ENCODE measurements around the gene FAM184B.

Gene FAM184B

GRCh38 chr4:17690898-17691297, 90.5 kb downstream of the FAM184B start:
- Histone ChIP-seq H3K14ac (ENCODE audit: low read length) (no peak overlapping the region), H3K4me1 (ENCODE audit: control insufficient read depth in 2 of 2, insufficient read depth in 1 of 2, low read depth in 1 of 2, low read length in 2 of 2) (peaks cover 5% of the 10 kb centered on the region in 2 donors), H3K23ac (ENCODE audit: low read depth, low read length, poor library complexity) (no peak overlapping the region), H3K9me3 (replicated peaks in 1 of 2; ENCODE audit: control insufficient read depth in 2 of 2, insufficient read depth in 1 of 2, low read depth in 1 of 2, low read length in 2 of 2) (no peaks in the 10 kb centered on the region), H3K36me3 (replicated peaks in 1 of 2; ENCODE audit: control insufficient read depth in 2 of 2, insufficient read depth in 2 of 2, low read length in 2 of 2) (no peaks in the 10 kb centered on the region), H3K9ac (ENCODE audit: low read depth, low read length, poor library complexity) (no peak overlapping the region), H3K4ac (ENCODE audit: low read length) (no peak overlapping the region), H2BK15ac (ENCODE audit: low read length) (no peak overlapping the region), H2AK5ac (ENCODE audit: low read depth, low read length) (no peak overlapping the region), H2BK120ac (ENCODE audit: low read depth, low read length) (no peak overlapping the region), H3K27me3 (ENCODE audit: control insufficient read depth in 3 of 3, insufficient read depth in 3 of 3, low read depth in 1 of 3, low read length in 3 of 3) (no peaks in the 10 kb centered on the region), H4K8ac (ENCODE audit: low read depth, low read length) (no peak overlapping the region), H3K18ac (ENCODE audit: low read length) (no peak overlapping the region), H2BK5ac (ENCODE audit: low read length) (no peak overlapping the region), H3K4me3 (ENCODE audit: low read length in 2 of 2) (no peak overlapping the region), H2AFZ (ENCODE audit: low read length) (no peak overlapping the region), H3K27ac (replicated peaks; ENCODE audit: low read length) (no peak overlapping the region), H3K79me1 (ENCODE audit: low read depth, low read length) (no peaks in the 10 kb centered on the region), H3K4me2 (ENCODE audit: insufficient read depth, low read length, poor library complexity, severe bottlenecking) (no peak overlapping the region), H4K91ac (ENCODE audit: low read depth, low read length, poor library complexity) (no peak overlapping the region), H2BK12ac (ENCODE audit: low read length) (no peak overlapping the region)
- DNase-seq (ENCODE audit: low spot score), result no peak
- WGBS, 2 donors (ENCODE audit: extremely low coverage in 2 of 2, insufficient read length in 2 of 2, insufficient replicate concordance in 1 of 2), result no CpG with 5 or more reads among the region's 1 CpG

- Histone ChIP-seq H3K4ac (ENCODE audit: low read length) (no peak overlapping the region), H4K91ac (ENCODE audit: low read depth, low read length, poor library complexity) (no peak overlapping the region), H2BK120ac (ENCODE audit: low read depth, low read length) (no peak overlapping the region), H3K79me1 (ENCODE audit: low read depth, low read length) (no peaks in the 10 kb centered on the region), H2BK15ac (ENCODE audit: low read length) (no peak overlapping the region), H2AK5ac (ENCODE audit: low read depth, low read length) (no peak overlapping the region), H3K14ac (ENCODE audit: low read length) (no peak overlapping the region), H3K18ac (ENCODE audit: low read length) (no peak overlapping the region), H3K9me3 (replicated peaks in 1 of 2; ENCODE audit: control insufficient read depth in 2 of 2, insufficient read depth in 1 of 2, low read depth in 1 of 2, low read length in 2 of 2) (no peaks in the 10 kb centered on the region), H3K9ac (ENCODE audit: low read depth, low read length, poor library complexity) (no peak overlapping the region), H2BK12ac (ENCODE audit: low read length) (no peak overlapping the region), H3K4me3 (ENCODE audit: low read length in 2 of 2) (no peak overlapping the region), H3K4me2 (ENCODE audit: insufficient read depth, low read length, poor library complexity, severe bottlenecking) (no peak overlapping the region), H2BK5ac (ENCODE audit: low read length) (no peak overlapping the region), H3K27me3 (ENCODE audit: control insufficient read depth in 3 of 3, insufficient read depth in 3 of 3, low read depth in 1 of 3, low read length in 3 of 3) (no peaks in the 10 kb centered on the region), H4K8ac (ENCODE audit: low read depth, low read length) (no peak overlapping the region), H3K23ac (ENCODE audit: low read depth, low read length, poor library complexity) (no peak overlapping the region), H2AFZ (ENCODE audit: low read length) (no peak overlapping the region), H3K36me3 (replicated peaks in 1 of 2; ENCODE audit: control insufficient read depth in 2 of 2, insufficient read depth in 2 of 2, low read length in 2 of 2) (no peaks in the 10 kb centered on the region), H3K27ac (replicated peaks; ENCODE audit: low read length) (no peak overlapping the region), H3K4me1 (ENCODE audit: control insufficient read depth in 2 of 2, insufficient read depth in 1 of 2, low read depth in 1 of 2, low read length in 2 of 2) (peaks cover 5% of the 10 kb centered on the region in 2 donors)
- DNase-seq (ENCODE audit: low spot score), result no peak
- WGBS, 2 donors (ENCODE audit: extremely low coverage in 2 of 2, insufficient read length in 2 of 2, insufficient replicate concordance in 1 of 2), result no CpG with 5 or more reads among the region's 5 CpGs
These were observed 91.3 kb downstream of the FAM184B start for GRCh38 chr4:17690135-17690534.

- H3K18ac ChIP-seq (ENCODE audit: low read length), result no peak overlapping the region
- H3K36me3 ChIP-seq (replicated peaks in 1 of 2; ENCODE audit: control insufficient read depth in 2 of 2, insufficient read depth in 2 of 2, low read length in 2 of 2), result no peaks in the 10 kb centered on the region
- DNase-seq (ENCODE audit: low spot score), result peak; percentile 15
- no peak overlapping the region for H2BK5ac ChIP-seq (ENCODE audit: low read length)
- no peak overlapping the region for H2BK120ac ChIP-seq (ENCODE audit: low read depth, low read length)
- no peaks in the 10 kb centered on the region for H3K9me3 ChIP-seq (replicated peaks in 1 of 2; ENCODE audit: control insufficient read depth in 2 of 2, insufficient read depth in 1 of 2, low read depth in 1 of 2, low read length in 2 of 2)
- no peak overlapping the region for H3K23ac ChIP-seq (ENCODE audit: low read depth, low read length, poor library complexity)
- H3K4me1 ChIP-seq (ENCODE audit: control insufficient read depth in 2 of 2, insufficient read depth in 1 of 2, low read depth in 1 of 2, low read length in 2 of 2), result peaks cover 5% of the 10 kb centered on the region in 2 donors
- no peak overlapping the region for H3K4me2 ChIP-seq (ENCODE audit: insufficient read depth, low read length, poor library complexity, severe bottlenecking)
- H3K4ac ChIP-seq (ENCODE audit: low read length), result no peak overlapping the region
- peak overlapping the region; percentile 8 for H3K27ac ChIP-seq (replicated peaks; ENCODE audit: low read length)
- H3K27me3 ChIP-seq (ENCODE audit: control insufficient read depth in 3 of 3, insufficient read depth in 3 of 3, low read depth in 1 of 3, low read length in 3 of 3), result no peaks in the 10 kb centered on the region
- no CpG with 5 or more reads among the region's 9 CpGs for WGBS, 2 donors (ENCODE audit: extremely low coverage in 2 of 2, insufficient read length in 2 of 2, insufficient replicate concordance in 1 of 2)
- H3K4me3 ChIP-seq (ENCODE audit: low read length in 2 of 2), result peak overlapping the region in 1 of 2 donors; percentile 19
- H3K14ac ChIP-seq (ENCODE audit: low read length), result no peak overlapping the region
- H3K79me1 ChIP-seq (ENCODE audit: low read depth, low read length), result no peaks in the 10 kb centered on the region
- no peak overlapping the region for H3K9ac ChIP-seq (ENCODE audit: low read depth, low read length, poor library complexity)
- no peak overlapping the region for H2AK5ac ChIP-seq (ENCODE audit: low read depth, low read length)
- no peak overlapping the region for H4K91ac ChIP-seq (ENCODE audit: low read depth, low read length, poor library complexity)
- no peak overlapping the region for H4K8ac ChIP-seq (ENCODE audit: low read depth, low read length)
- no peak overlapping the region for H2BK15ac ChIP-seq (ENCODE audit: low read length)
- no peak overlapping the region for H2BK12ac ChIP-seq (ENCODE audit: low read length)
- peak overlapping the region; percentile 87 for H2AFZ ChIP-seq (ENCODE audit: low read length)
These were observed 93.4 kb downstream of the FAM184B start for GRCh38 chr4:17688011-17688441.

GRCh38 chr4:17687237-17687857, 94.1 kb downstream of the FAM184B start:
- Histone ChIP-seq H3K4me2 (ENCODE audit: insufficient read depth, low read length, poor library complexity, severe bottlenecking) (no peak overlapping the region), H3K27me3 (ENCODE audit: control insufficient read depth in 3 of 3, insufficient read depth in 3 of 3, low read depth in 1 of 3, low read length in 3 of 3) (no peaks in the 10 kb centered on the region), H3K9me3 (replicated peaks in 1 of 2; ENCODE audit: control insufficient read depth in 2 of 2, insufficient read depth in 1 of 2, low read depth in 1 of 2, low read length in 2 of 2) (no peaks in the 10 kb centered on the region), H2BK15ac (ENCODE audit: low read length) (no peak overlapping the region), H3K4ac (ENCODE audit: low read length) (no peak overlapping the region), H3K4me3 (ENCODE audit: low read length in 2 of 2) (no peak overlapping the region), H3K79me1 (ENCODE audit: low read depth, low read length) (no peaks in the 10 kb centered on the region), H2BK120ac (ENCODE audit: low read depth, low read length) (no peak overlapping the region), H3K23ac (ENCODE audit: low read depth, low read length, poor library complexity) (no peak overlapping the region), H2BK12ac (ENCODE audit: low read length) (no peak overlapping the region), H2AFZ (ENCODE audit: low read length) (peak overlapping the region; percentile 87), H2AK5ac (ENCODE audit: low read depth, low read length) (no peak overlapping the region), H4K8ac (ENCODE audit: low read depth, low read length) (no peak overlapping the region), H4K91ac (ENCODE audit: low read depth, low read length, poor library complexity) (no peak overlapping the region), H3K18ac (ENCODE audit: low read length) (no peak overlapping the region), H3K9ac (ENCODE audit: low read depth, low read length, poor library complexity) (no peak overlapping the region), H3K36me3 (replicated peaks in 1 of 2; ENCODE audit: control insufficient read depth in 2 of 2, insufficient read depth in 2 of 2, low read length in 2 of 2) (no peaks in the 10 kb centered on the region), H3K27ac (replicated peaks; ENCODE audit: low read length) (peak overlapping the region; percentile 8), H3K4me1 (ENCODE audit: control insufficient read depth in 2 of 2, insufficient read depth in 1 of 2, low read depth in 1 of 2, low read length in 2 of 2) (peaks cover 5% of the 10 kb centered on the region in 2 donors), H3K14ac (ENCODE audit: low read length) (no peak overlapping the region), H2BK5ac (ENCODE audit: low read length) (no peak overlapping the region)
- no peak for DNase-seq (ENCODE audit: low spot score)
- WGBS, 2 donors (ENCODE audit: extremely low coverage in 2 of 2, insufficient read length in 2 of 2, insufficient replicate concordance in 1 of 2), result no CpG with 5 or more reads among the region's 10 CpGs
